Measurements from ENCODE around the gene L1CAM. TPM values are rescaled to one million over a fixed set of nuclear protein-coding genes. Genes with fewer than 3 reads are reported as not detected.
"Not testable (repeated sequence)": the region's sequence is repeated elsewhere in the genome, so short reads cannot be mapped to it uniquely, and the experiment has no call there.

The L1CAM gene
- total RNA-seq, 1 donor from 2014 or later: 0.13 TPM

- no peak for DNase-seq (ENCODE audit: low read depth in 2 of 2)
Measured at GRCh38 chrX:153830640-153831428, 55.1 kb downstream of the L1CAM start.

DNA sequence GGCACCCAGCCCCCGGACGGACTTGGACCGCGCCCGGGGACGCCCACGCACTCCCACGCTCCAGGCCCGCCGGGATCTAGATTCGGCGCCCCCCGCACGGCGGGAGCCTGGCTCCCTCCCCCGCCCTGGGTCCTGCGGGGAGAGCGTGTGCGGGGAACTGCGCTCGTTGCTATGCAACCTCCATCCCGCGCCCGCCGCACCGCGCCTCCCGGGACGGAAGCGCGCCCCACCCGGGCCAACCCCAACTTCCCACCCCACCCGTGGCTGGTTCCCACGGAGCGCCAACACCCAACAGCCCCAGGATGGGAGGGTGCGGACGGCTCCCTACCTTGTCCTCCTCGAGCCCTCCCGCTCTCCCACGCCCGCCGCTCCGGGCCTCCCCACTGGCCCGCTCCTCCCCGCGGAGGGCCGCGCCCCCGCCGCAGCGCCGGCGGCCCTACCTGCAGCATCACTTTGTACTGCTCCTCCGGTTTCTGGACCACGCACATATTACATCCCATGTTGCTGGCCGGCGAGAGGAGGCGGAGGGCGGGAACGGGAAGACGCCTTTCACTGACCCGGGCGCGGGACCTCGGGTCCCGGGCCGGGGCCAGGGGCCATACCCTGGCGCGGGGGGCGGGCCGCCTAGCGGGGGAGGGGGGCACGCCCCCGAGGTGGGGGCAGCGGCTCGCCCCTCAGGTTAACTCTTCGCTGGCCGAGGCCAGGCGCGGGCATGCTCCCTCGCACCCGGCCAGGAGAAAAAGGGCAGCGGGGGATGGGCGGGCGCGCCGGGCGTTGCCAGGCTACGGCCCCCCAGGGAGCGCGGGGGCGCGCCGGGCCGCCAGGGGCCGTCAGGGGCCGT is 56.0 kb downstream of the L1CAM start, which contains the start of gene PDZD4:
TSS of gene PDZD4 (minus strand) at position 746 of the 841 bp plus-strand sequence. CDS start at position 500, 246 bp downstream.
- DNase-seq (ENCODE audit: low read depth in 2 of 2): no peak

GRCh38 chrX:153829549-153829798 is 56.5 kb downstream of the L1CAM start:
- DNase-seq (ENCODE audit: low read depth in 2 of 2): no peak

DNA sequence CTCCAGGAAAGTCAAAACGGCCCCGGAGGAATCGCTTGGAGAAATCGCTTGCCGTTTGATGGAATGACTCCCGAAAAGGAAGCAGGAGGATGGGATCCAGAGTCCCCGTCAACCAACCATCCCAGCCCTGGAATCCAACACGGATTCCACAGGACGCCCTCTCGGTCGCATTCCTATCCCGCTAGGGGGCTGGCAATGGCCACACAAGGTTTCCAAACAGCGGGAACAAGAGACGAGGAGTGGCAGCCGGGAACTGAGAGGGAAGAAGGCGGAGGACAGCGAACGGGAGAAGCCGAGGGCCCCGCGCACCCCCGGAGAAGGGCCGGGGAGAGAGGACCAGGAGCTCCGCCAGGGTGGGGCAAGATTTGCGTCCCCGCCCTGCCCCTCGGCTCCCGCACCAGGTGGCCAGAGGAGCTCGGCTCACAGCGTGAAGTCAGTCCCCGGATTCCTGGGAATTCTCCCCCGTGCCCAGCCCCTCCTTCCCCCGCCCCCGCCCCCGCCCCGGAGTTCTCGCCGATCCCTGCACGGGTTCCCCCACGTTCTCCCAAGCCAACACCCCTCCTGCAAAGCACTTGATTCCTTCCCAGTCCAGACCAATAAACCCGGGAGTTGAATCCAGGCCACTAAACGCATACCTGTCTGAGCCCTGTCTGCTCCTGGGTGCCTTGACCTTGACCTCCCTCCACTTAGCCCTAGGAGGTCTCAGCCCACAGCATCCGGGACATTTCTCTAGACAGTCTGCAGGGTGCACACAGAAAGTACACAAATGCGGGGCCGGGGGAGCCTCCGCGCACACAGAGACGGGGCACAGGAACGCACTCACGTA is 57.0 kb downstream of the L1CAM start:
- DNase-seq (ENCODE audit: low read depth in 2 of 2): no peak

DNA sequence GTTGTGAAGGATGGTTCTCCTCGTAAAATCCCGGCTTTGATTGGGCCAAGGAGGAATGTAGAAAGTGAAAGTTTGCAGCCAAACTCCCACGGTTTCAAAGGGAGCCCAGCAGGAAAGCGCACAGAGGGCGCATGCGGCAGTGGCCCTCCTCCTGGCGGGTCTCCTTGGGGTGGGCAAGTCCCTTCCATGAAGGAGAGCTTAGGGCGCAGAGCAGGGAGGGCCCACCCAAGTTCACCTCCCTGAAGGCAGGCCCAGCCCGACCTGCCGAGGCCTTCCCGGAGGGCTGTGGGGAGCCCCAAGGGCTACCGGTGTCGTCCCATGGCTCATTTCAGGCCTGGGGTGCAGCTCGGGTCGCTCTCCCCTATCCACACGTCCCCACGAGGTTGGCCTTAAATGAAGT is 57.7 kb downstream of the L1CAM start:
- DNase-seq (ENCODE audit: low read depth in 2 of 2): no peak

GRCh38 chrX:153827903-153828302 is 58.1 kb downstream of the L1CAM start:
- DNase-seq (ENCODE audit: low read depth in 2 of 2): no peak

DNA sequence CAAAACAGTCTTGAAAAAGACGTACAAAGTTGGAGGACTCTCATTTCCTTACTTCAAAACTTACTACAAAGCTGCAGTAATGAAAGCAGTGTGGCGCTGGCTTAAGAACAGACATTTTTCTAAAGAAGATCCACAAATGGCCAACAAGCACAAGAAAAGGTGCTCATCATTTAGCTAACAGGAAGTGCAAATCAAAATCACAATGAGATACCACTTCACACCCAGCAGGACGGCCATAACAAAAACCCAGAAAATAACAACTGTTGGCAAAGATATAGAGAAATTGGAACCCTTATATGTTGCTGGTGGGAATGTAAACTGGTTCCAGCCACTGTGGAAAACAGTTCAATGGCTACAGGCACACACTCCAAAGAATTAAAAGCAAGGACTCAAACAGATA is 59.0 kb downstream of the L1CAM start:
- no peak for DNase-seq (ENCODE audit: low read depth in 2 of 2)

- no peak for DNase-seq (ENCODE audit: low read depth in 2 of 2)
Measured at GRCh38 chrX:153825042-153825441, 60.9 kb downstream of the L1CAM start.

DNA sequence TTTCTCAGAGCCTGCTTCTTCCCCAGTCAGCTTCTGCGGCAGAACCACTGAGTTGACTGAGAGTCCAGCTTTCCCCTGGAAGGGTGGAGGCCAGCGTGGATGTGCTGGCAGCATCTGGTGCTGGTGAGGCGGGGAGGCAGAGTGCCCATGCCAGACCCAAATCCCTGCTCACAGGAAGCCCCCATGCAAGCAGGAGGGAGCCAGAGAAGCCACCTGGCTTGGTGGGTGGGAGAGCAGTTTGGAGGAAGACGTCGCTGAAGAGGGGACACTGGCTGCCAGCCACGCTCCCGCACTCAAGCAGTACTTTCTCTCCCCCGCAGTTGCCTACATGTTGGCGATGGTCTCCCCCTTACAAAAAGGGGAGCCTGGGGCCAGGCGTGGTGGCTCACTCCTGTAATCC is 61.6 kb downstream of the L1CAM start:
- no peak for DNase-seq (ENCODE audit: low read depth in 2 of 2)

DNA sequence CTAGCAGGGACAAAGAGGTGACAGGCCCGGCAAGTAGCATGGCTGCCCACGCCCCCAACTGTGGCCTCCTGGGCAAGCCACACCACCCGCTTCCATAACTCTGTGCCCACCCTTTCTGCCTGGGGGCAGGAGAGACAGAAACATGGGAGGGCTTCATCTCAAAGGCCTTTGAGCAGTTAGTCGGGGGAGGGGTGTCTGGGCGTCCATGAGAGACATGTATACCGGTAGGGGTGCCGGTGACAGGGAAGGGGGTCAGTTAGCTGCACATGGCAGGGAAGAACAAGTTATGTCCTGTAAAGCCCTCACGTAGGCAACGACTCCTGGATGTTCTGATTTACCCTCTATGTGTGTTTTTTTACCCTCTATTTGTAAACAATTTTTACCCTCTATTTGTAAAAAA is 64.9 kb downstream of the L1CAM start:
- no peak for DNase-seq (ENCODE audit: low read depth in 2 of 2)

DNA sequence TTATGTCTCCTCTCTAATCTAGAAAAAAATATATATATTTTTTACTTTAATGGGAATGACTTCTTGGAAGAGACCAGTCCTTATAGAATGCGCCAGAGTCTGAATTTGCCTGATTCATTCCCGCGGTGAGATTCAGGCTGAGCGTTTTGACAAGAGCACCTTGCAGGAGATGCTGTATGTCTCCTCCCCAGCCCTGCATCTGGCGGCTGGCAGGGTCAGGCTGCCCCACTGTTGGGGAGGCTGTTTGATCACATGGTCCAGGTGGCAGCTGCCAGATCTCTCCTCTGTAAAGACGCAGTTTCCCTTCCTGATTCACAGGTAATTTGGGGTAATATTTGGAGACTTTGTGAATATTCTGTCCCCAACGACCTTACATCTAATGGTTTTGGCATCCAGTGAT is 65.4 kb downstream of the L1CAM start:
- DNase-seq (ENCODE audit: low read depth in 2 of 2): no peak

- DNase-seq (ENCODE audit: low read depth in 2 of 2): no peak
Measured at GRCh38 chrX:153819384-153820040, 66.5 kb downstream of the L1CAM start.

- DNase-seq (ENCODE audit: low read depth in 2 of 2): peak in 1 of 2 donors; percentile 12
Measured at GRCh38 chrX:153818571-153819383, 67.2 kb downstream of the L1CAM start.

DNA sequence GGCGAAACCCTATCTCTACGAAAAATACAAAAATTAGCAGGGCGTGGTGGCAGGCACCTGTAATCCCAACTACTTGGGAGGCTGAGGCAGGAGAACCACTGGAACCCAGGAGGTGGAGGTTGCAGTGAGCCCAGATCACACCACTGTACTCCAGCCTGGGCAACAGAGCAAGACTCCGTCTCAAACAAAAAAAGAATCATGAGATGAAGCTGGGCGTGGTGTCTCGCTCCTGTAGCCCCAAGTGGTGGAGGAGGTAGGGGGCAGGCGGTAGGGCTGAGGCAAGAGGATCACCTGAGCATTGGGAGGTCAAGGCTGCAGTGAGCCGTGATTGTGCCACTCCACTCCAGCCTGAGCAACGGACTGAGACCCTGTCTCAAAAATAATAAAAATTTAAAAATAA is 67.9 kb downstream of the L1CAM start:
- DNase-seq (ENCODE audit: low read depth in 2 of 2): not testable (repeated sequence)

DNA sequence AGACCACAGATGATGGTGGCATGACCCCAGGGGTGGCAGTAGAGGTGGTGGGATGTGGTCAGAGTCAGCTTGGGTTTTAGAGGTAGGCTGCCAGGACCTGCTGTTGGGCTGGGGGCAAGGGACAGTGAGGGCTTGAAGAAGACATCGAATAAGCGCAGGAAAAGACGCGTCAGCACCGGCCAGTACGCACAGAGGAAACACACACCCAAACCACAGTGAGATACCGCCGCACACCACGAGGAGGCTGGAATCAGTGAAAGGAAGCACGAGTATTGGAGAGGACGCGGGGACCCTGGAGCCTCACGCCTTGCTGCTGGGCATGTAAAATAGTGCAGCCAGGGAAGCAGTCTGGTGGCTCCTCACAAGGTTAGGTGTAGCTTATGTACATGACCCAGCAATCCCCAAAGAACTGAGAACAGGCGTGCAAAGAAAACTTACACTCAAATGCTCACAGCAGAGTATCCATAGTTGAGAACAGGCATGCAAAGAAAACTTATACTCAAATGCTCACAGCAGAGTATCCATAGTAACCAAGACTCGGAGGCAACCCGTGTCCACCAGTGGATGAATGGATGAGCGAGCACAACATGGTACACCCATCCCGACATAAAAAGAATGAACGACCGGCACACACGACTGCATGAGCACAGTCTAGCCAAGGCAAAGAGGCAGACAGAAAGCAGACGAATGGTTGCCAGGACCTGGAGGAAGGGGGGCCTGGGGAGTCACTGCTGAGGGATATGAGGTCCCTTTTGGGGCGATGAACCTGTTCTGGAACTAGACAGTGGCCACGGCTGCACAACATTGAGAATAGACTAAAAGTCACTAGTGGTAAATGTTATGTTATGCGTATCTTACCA is 68.9 kb downstream of the L1CAM start:
- DNase-seq (ENCODE audit: low read depth in 2 of 2): no peak

DNA sequence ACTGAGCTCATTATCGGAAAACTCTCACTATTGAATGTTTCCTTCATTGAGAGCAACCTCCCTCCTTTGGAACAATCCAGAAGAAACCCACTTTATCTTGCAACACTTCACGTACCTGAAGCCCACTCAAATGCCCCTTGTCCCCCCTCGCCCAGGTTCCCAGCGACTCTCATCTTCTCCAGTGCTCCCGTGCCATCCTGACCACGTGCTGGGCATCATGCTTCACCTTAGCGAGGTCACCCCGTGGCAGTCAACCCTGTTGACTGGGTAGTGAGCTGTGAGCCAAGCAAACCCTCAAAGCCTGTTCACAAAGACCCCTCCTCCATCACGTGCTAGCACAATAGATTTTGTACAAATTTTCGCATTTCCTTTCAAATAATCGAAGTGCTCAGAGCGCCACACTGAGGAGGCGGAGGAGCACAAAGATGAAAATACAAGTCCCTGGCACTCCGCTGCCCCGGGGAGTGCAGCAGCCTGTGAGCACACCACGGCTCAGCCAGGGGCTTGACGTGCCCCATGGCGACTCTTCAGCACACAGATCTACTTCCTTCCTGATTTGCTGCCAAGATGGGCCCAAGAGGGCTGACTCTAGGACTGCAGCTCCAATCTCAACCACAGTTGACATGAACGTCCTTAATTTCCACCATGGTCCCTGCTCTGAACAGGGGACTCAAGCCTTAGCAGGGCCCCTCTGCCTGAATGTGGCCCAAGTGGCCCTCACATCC is 71.2 kb downstream of the L1CAM start:
- no peak for DNase-seq (ENCODE audit: low read depth in 2 of 2)

DNA sequence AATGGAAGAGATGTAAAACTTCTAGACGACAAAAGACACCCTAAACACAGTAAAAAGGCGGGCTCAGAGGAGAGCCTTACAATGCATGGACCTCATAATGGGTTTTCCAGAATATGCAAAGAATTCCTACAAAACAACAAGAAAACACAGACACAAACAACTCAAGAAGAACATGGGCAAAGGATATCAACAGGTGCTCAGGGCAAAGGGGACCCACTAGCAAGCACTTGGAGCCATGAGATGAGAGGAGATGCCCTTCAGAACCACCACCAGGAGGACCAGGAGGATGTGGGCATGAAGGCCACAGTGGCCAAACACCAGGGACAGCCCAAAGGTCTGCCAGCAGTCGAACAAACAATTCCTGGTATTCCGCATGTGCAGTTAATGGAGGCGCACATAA is 72.8 kb downstream of the L1CAM start:
- no peak for DNase-seq (ENCODE audit: low read depth in 2 of 2)

GRCh38 chrX:153812220-153812619 is 73.8 kb downstream of the L1CAM start:
- DNase-seq (ENCODE audit: low read depth in 2 of 2): no peak

Measured in dermis microvascular lymphatic vessel endothelial cell (primary cell).